ENCODE data around the gene AIP.
A peak's percentile ranks its signal among the peaks of the same experiment; 100 is the strongest.

- TF ChIP-seq PHF8 (IDR thresholded peaks at IDR 0.05; ENCODE audit: borderline replicate concordance, low read length) (no peak), NFIC (IDR thresholded peaks at IDR 0.05) (peak; percentile 31; the same call in 1 of the 2 replicates), BRF2 (IDR thresholded peaks at IDR 0.05; ENCODE audit: borderline replicate concordance, insufficient read depth, insufficient read length) (no peak), POU5F1 (IDR thresholded peaks at IDR 0.05; ENCODE audit: borderline replicate concordance, low read depth, low read length, partially characterized antibody) (no peak), POLR2AphosphoS5 (IDR thresholded peaks at IDR 0.05; ENCODE audit: control insufficient read depth, insufficient read depth, low read depth, low read length) (no peak), ZNF133 (CRISPR knock-in tag; IDR thresholded peaks at IDR 0.05) (no peak), ZNF23 (CRISPR knock-in tag; IDR thresholded peaks at IDR 0.05) (0 out of 2 replicates have a peak, but pooled peaks have one; percentile 37), ELF1 (tag; IDR thresholded peaks at IDR 0.05) (no peak), NCOA1 (IDR thresholded peaks at IDR 0.05; ENCODE audit: low read depth) (no peak), NBN (IDR thresholded peaks at IDR 0.05; ENCODE audit: low read depth) (no peak; the same call in 1 of the 2 replicates), ZNF174 (CRISPR knock-in tag; IDR thresholded peaks at IDR 0.05) (no peak)
Measured at GRCh38 chr11:67505605-67506396, 23.0 kb downstream of the AIP start.

All from K562 (cell line).